HEK293 (cell line): ENCODE data around the gene GALNT11.

Source experiments
- CTCF ChIA-PET: fragments of 350-600 bp; formaldehyde crosslinking; extraction: SDS; loops from one replicate; lab custom pipeline; 2021; ENCODE audit warnings: antibody characterized with exemption; lab: Yijun Ruan, JAX
- POLR2A ChIA-PET: fragments of 300-600 bp; formaldehyde crosslinking; extraction: SDS; loops from one replicate; lab custom pipeline; 2020; ENCODE audit warnings: antibody characterized with exemption, inconsistent platforms; lab: Yijun Ruan, JAX
- H3K27ac ChIP-seq: fragments of 200-500 bp; sonication (Bioruptor generic); 2 replicates; pipeline ENCODE4 v1.5.1; 2014; ENCODE audit warnings: low read depth, low read length, control low read depth, inconsistent platforms; ENCODE audit errors: extremely low read depth
- H3K36me3 ChIP-seq, 2 experiments: fragments of 200-500 bp in 1 of 2; sonication (Bioruptor generic) in 1 of 2; 1 replicate in 1 of 2; 2 replicates in 1 of 2; pipeline ENCODE4 v1.5.1; 2014 to 2017; ENCODE audit warnings: inconsistent platforms in 2 of 2, low read length in 2 of 2; ENCODE audit not compliant: control insufficient read depth in 2 of 2, insufficient read depth in 1 of 2
- H3K4me1 ChIP-seq: fragments of 200-500 bp; sonication (Bioruptor generic); 2 replicates; pipeline ENCODE4 v1.5.1; 2014; ENCODE audit warnings: mild to moderate bottlenecking, low read length, inconsistent platforms; ENCODE audit not compliant: control insufficient read depth, insufficient read depth
- H3K4me3 ChIP-seq: 2 replicates; pipeline ENCODE4 v1.5.1; 2011; ENCODE audit warnings: low read depth, mild to moderate bottlenecking, control low read depth, low read length, moderate library complexity
- H3K9me3 ChIP-seq: fragments of 200-500 bp; sonication (Bioruptor generic); 2 replicates; pipeline ENCODE4 v1.5.1; 2014; ENCODE audit warnings: low read depth, low read length, inconsistent platforms; ENCODE audit not compliant: control insufficient read depth, insufficient read depth
- HOXA7 ChIP-seq: sonication (generic); formaldehyde crosslinking; IDR thresholded peaks from 2 replicates; pipeline ENCODE4 v1.8.1; 2022; ENCODE audit warnings: missing genetic modification reagents, borderline replicate concordance
- MEIS1 ChIP-seq: sonication (generic); formaldehyde crosslinking; IDR thresholded peaks from 2 replicates; pipeline ENCODE4 v1.8.1; 2022; ENCODE audit warnings: missing genetic modification reagents, mild to moderate bottlenecking, borderline replicate concordance
- MZF1 ChIP-seq: fragments of 450-650 bp; formaldehyde crosslinking; IDR thresholded peaks from 2 replicates; pipeline ENCODE4 v1.5.1; 2017; ENCODE audit warnings: missing biosample characterization, missing genetic modification characterization, borderline replicate concordance
- OSR2 ChIP-seq: fragments of 450-650 bp; formaldehyde crosslinking; IDR thresholded peaks from 2 replicates; pipeline ENCODE4 v1.5.1; 2016; ENCODE audit warnings: missing biosample characterization, missing genetic modification characterization
- ZFP69B ChIP-seq: fragments of 450-650 bp; formaldehyde crosslinking; IDR thresholded peaks from 2 replicates; pipeline ENCODE4 v1.5.1; 2016; ENCODE audit warnings: missing biosample characterization, missing genetic modification characterization
- ZNF133 ChIP-seq: fragments of 450-650 bp; formaldehyde crosslinking; IDR thresholded peaks from 2 replicates; pipeline ENCODE4 v1.5.1; 2016; ENCODE audit warnings: missing biosample characterization, missing genetic modification characterization
- ZNF274 ChIP-seq, 2 experiments: fragments of 200-500 bp in 1 of 2; fragments of 450-650 bp in 1 of 2; sonication (Bioruptor generic) in 1 of 2; formaldehyde crosslinking in 1 of 2; IDR thresholded peaks; 2 replicates each; pipeline versions ENCODE4 v1.5.1 to v1.6.1; 2014 to 2016; ENCODE audit warnings: borderline replicate concordance in 1 of 2, inconsistent platforms in 1 of 2, low read length in 1 of 2, missing biosample characterization in 1 of 2, missing genetic modification characterization in 1 of 2
- ZNF530 ChIP-seq: fragments of 450-650 bp; formaldehyde crosslinking; IDR thresholded peaks from 2 replicates; pipeline ENCODE4 v1.5.1; 2016; ENCODE audit warnings: low read depth, missing biosample characterization, missing genetic modification characterization
- ZNF544 ChIP-seq: fragments of 450-650 bp; formaldehyde crosslinking; IDR thresholded peaks from 2 replicates; pipeline ENCODE4 v1.5.0; 2017; ENCODE audit warnings: missing biosample characterization, missing genetic modification characterization
- ZNF560 ChIP-seq: fragments of 450-650 bp; formaldehyde crosslinking; IDR thresholded peaks from 2 replicates; pipeline ENCODE4 v1.5.1; 2017; ENCODE audit warnings: missing biosample characterization, missing genetic modification characterization, borderline replicate concordance
- ZNF701 ChIP-seq: fragments of 450-650 bp; formaldehyde crosslinking; IDR thresholded peaks from 2 replicates; pipeline ENCODE4 v1.5.1; 2016; ENCODE audit warnings: missing biosample characterization, missing genetic modification characterization
- TF ChIP-seq, protein P1 (sequence below): fragments of 450-650 bp; formaldehyde crosslinking; IDR thresholded peaks from 2 replicates; pipeline ENCODE4 v1.5.1; 2016; ENCODE audit warnings: missing biosample characterization, missing genetic modification characterization
- TF ChIP-seq, protein P2 (sequence below): fragments of 450-650 bp; formaldehyde crosslinking; IDR thresholded peaks from 2 replicates; pipeline ENCODE4 v1.5.1; 2016; ENCODE audit warnings: missing biosample characterization, missing genetic modification characterization
- TF ChIP-seq, protein P3 (sequence below): fragments of 450-650 bp; formaldehyde crosslinking; IDR thresholded peaks from 2 replicates; pipeline ENCODE4 v1.5.1; 2016; ENCODE audit warnings: missing biosample characterization, missing genetic modification characterization
- TF ChIP-seq, protein P4 (sequence below): fragments of 450-650 bp; formaldehyde crosslinking; IDR thresholded peaks from 2 replicates; pipeline ENCODE4 v1.5.1; 2016; ENCODE audit warnings: missing biosample characterization, missing genetic modification characterization
- TF ChIP-seq, protein P5 (sequence below): fragments of 450-650 bp; formaldehyde crosslinking; IDR thresholded peaks from 2 replicates; pipeline ENCODE4 v1.5.1; 2016; ENCODE audit warnings: missing biosample characterization, missing genetic modification characterization
- TF ChIP-seq, protein P6 (sequence below): fragments of 450-650 bp; formaldehyde crosslinking; conservative IDR thresholded peaks from 2 replicates; pipeline ENCODE4 v1.5.1; 2016; ENCODE audit warnings: low read depth, missing biosample characterization, missing genetic modification characterization
- TF ChIP-seq, protein P7 (sequence below): fragments of 450-650 bp; formaldehyde crosslinking; IDR thresholded peaks from 2 replicates; pipeline ENCODE4 v1.5.1; 2016; ENCODE audit warnings: missing biosample characterization, missing genetic modification characterization

The GALNT11 gene

DNA sequence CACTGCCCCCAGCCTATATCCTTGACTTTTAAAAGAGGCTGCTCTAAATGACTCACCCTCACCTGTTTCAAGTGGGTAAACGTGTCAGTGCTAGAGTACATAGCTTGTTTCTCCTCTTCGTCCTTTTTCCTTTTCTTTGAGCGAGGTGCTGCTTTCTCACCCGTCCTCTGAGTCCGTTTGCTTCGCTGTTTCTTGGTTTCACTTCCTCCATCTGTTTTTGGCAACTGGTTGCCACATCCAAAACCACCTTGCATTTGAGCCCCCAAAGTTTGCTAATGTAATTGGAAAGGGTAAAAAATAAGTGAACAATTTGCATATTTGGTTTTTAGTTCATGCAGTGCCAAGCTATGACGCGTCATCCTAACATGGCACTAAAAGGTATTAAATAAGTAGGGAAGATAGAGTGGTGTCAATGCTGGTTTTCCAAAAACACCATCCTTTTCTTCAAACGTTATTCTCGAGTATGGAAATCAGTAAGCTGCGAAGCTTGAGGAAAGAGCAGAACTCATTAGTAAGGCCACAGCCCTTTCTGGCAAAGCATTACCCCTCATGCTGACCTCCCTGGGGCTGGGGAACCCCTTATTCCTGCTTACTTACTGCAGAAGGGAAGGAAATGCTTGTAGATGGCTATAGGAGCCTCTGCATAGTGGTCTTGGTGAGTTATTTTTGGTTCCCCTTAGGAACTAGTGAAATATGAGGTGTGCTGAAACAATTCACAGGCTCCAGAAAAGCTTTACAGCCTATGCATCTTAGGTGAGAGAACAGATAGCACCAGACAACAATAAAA, 133.5 kb downstream of the GALNT11 start:
- no peaks in the 10 kb centered on the region for H3K4me1 ChIP-seq
- POLR2A ChIA-PET = no interaction called here

DNA sequence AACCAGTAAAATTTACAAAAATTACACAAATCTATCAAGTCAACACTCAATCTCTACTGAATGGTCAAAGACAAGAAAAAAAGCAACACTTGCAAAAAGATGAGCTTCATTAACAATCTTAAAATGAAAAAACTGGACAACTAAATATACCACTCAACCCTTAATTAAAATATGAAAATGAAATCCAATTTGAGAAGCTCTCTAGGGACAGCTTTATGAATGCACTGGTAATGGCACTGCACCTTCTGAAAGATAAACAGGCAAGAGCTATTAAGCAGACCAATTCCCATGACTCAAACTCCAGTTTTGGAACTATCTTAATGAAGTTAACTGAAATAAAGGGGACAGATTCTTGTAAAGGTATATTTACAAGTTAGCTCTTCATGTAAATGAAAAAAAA, 135.7 kb downstream of the GALNT11 start:
- POLR2A ChIA-PET = no interaction called here
- H3K4me3 ChIP-seq = no peak overlapping the region
- H3K27ac ChIP-seq = no peak overlapping the region
- CTCF ChIA-PET = interaction anchor here (0.6 to 1.3 kb wide), 5 partner anchors 10 to 171 kb away, joined by 3 to 4 read pairs (median 3); no protein-coding TSS in a partner anchor
- no peaks in the 10 kb centered on the region for H3K9me3 ChIP-seq
- no peaks in the 10 kb centered on the region for H3K4me1 ChIP-seq
- H3K36me3 ChIP-seq = peaks cover 19 to 85% of the 10 kb centered on the region in 2 experiments; a peak in 2 of 3 replicates
- TF ChIP-seq, protein P1, sequence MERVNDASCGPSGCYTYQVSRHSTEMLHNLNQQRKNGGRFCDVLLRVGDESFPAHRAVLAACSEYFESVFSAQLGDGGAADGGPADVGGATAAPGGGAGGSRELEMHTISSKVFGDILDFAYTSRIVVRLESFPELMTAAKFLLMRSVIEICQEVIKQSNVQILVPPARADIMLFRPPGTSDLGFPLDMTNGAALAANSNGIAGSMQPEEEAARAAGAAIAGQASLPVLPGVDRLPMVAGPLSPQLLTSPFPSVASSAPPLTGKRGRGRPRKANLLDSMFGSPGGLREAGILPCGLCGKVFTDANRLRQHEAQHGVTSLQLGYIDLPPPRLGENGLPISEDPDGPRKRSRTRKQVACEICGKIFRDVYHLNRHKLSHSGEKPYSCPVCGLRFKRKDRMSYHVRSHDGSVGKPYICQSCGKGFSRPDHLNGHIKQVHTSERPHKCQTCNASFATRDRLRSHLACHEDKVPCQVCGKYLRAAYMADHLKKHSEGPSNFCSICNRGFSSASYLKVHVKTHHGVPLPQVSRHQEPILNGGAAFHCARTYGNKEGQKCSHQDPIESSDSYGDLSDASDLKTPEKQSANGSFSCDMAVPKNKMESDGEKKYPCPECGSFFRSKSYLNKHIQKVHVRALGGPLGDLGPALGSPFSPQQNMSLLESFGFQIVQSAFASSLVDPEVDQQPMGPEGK (tag by site-specific recombination) = no peak
- TF ChIP-seq, protein P2, sequence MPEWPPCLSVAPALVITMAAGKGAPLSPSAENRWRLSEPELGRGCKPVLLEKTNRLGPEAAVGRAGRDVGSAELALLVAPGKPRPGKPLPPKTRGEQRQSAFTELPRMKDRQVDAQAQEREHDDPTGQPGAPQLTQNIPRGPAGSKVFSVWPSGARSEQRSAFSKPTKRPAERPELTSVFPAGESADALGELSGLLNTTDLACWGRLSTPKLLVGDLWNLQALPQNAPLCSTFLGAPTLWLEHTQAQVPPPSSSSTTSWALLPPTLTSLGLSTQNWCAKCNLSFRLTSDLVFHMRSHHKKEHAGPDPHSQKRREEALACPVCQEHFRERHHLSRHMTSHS (tag by site-specific recombination) = no peak
- TF ChIP-seq ZNF530 (tag by site-specific recombination) (no peak), ZNF560 (tag by site-specific recombination) (no peak), ZNF133 (tag by site-specific recombination) (no peak), ZNF701 (tag by site-specific recombination) (no peak), ZNF544 (tag by site-specific recombination) (no peak), ZFP69B (tag by site-specific recombination) (no peak), ZNF274 (IDR thresholded peaks at IDR 0.05; ENCODE audit: low read length) (no peak), ZNF274 (tag by site-specific recombination; IDR thresholded peaks at IDR 0.05; ENCODE audit: borderline replicate concordance) (no peak), MZF1 (tag by site-specific recombination) (no peak)
- TF ChIP-seq, protein P3, sequence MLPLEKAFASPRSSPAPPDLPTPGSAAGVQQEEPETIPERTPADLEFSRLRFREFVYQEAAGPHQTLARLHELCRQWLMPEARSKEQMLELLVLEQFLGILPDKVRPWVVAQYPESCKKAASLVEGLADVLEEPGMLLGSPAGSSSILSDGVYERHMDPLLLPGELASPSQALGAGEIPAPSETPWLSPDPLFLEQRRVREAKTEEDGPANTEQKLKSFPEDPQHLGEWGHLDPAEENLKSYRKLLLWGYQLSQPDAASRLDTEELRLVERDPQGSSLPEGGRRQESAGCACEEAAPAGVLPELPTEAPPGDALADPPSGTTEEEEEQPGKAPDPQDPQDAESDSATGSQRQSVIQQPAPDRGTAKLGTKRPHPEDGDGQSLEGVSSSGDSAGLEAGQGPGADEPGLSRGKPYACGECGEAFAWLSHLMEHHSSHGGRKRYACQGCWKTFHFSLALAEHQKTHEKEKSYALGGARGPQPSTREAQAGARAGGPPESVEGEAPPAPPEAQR = no peak
- TF ChIP-seq, protein P4, sequence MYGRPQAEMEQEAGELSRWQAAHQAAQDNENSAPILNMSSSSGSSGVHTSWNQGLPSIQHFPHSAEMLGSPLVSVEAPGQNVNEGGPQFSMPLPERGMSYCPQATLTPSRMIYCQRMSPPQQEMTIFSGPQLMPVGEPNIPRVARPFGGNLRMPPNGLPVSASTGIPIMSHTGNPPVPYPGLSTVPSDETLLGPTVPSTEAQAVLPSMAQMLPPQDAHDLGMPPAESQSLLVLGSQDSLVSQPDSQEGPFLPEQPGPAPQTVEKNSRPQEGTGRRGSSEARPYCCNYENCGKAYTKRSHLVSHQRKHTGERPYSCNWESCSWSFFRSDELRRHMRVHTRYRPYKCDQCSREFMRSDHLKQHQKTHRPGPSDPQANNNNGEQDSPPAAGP (tag by site-specific recombination) = no peak
- TF ChIP-seq, protein P5, sequence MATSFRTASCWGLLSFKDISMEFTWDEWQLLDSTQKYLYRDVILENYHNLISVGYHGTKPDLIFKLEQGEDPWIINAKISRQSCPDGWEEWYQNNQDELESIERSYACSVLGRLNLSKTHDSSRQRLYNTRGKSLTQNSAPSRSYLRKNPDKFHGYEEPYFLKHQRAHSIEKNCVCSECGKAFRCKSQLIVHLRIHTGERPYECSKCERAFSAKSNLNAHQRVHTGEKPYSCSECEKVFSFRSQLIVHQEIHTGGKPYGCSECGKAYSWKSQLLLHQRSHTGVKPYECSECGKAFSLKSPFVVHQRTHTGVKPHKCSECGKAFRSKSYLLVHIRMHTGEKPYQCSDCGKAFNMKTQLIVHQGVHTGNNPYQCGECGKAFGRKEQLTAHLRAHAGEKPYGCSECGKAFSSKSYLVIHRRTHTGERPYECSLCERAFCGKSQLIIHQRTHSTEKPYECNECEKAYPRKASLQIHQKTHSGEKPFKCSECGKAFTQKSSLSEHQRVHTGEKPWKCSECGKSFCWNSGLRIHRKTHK = no peak
- TF ChIP-seq, protein P6, sequence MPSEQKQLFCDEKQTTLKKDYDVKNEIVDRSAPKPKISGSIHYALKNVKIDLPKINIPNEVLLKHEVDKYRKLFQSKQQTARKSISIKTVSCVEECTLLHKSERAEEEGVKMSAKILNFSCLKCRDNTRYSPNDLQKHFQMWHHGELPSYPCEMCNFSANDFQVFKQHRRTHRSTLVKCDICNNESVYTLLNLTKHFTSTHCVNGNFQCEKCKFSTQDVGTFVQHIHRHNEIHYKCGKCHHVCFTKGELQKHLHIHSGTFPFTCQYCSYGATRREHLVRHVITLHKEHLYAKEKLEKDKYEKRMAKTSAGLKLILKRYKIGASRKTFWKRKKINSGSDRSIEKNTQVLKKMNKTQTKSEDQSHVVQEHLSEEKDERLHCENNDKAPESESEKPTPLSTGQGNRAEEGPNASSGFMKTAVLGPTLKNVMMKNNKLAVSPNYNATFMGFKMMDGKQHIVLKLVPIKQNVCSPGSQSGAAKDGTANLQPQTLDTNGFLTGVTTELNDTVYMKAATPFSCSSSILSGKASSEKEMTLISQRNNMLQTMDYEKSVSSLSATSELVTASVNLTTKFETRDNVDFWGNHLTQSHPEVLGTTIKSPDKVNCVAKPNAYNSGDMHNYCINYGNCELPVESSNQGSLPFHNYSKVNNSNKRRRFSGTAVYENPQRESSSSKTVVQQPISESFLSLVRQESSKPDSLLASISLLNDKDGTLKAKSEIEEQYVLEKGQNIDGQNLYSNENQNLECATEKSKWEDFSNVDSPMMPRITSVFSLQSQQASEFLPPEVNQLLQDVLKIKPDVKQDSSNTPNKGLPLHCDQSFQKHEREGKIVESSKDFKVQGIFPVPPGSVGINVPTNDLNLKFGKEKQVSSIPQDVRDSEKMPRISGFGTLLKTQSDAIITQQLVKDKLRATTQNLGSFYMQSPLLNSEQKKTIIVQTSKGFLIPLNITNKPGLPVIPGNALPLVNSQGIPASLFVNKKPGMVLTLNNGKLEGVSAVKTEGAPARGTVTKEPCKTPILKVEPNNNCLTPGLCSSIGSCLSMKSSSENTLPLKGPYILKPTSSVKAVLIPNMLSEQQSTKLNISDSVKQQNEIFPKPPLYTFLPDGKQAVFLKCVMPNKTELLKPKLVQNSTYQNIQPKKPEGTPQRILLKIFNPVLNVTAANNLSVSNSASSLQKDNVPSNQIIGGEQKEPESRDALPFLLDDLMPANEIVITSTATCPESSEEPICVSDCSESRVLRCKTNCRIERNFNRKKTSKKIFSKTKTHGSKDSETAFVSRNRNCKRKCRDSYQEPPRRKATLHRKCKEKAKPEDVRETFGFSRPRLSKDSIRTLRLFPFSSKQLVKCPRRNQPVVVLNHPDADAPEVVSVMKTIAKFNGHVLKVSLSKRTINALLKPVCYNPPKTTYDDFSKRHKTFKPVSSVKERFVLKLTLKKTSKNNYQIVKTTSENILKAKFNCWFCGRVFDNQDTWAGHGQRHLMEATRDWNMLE (tag by site-specific recombination) = no peak
- TF ChIP-seq, protein P7, sequence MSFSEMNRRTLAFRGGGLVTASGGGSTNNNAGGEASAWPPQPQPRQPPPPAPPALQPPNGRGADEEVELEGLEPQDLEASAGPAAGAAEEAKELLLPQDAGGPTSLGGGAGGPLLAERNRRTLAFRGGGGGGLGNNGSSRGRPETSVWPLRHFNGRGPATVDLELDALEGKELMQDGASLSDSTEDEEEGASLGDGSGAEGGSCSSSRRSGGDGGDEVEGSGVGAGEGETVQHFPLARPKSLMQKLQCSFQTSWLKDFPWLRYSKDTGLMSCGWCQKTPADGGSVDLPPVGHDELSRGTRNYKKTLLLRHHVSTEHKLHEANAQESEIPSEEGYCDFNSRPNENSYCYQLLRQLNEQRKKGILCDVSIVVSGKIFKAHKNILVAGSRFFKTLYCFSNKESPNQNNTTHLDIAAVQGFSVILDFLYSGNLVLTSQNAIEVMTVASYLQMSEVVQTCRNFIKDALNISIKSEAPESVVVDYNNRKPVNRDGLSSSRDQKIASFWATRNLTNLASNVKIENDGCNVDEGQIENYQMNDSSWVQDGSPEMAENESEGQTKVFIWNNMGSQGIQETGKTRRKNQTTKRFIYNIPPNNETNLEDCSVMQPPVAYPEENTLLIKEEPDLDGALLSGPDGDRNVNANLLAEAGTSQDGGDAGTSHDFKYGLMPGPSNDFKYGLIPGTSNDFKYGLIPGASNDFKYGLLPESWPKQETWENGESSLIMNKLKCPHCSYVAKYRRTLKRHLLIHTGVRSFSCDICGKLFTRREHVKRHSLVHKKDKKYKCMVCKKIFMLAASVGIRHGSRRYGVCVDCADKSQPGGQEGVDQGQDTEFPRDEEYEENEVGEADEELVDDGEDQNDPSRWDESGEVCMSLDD (tag by site-specific recombination) = no peak

More for the DNA sequence above, 133.5 kb downstream of the GALNT11 start:
- Histone ChIP-seq H3K36me3 (peaks cover 22 to 90% of the 10 kb centered on the region in 2 experiments), H3K27ac (no peak overlapping the region), H3K9me3 (no peaks in the 10 kb centered on the region)
- CTCF ChIA-PET = interaction anchor here (0.6 to 1.5 kb wide), 3 partner anchors 8 to 630 kb away, joined by 3 to 5 read pairs (median 3); no protein-coding TSS in a partner anchor
- TF ChIP-seq MEIS1 (CRISPR knock-in tag) (no peak), OSR2 (tag by site-specific recombination) (no peak), HOXA7 (CRISPR knock-in tag) (no peak)
- TF ChIP-seq, all 188 proteins: peak for 0
- no peak overlapping the region for H3K4me3 ChIP-seq
